T1000 (cell line): ENCODE measurements around the gene GP5.

Experiments
- DNase-seq: peaks from one replicate; lab custom pipeline; 2025; ENCODE audit warnings: mixed read lengths; lab: John Stamatoyannopoulos, UW

GP5 gene

DNA sequence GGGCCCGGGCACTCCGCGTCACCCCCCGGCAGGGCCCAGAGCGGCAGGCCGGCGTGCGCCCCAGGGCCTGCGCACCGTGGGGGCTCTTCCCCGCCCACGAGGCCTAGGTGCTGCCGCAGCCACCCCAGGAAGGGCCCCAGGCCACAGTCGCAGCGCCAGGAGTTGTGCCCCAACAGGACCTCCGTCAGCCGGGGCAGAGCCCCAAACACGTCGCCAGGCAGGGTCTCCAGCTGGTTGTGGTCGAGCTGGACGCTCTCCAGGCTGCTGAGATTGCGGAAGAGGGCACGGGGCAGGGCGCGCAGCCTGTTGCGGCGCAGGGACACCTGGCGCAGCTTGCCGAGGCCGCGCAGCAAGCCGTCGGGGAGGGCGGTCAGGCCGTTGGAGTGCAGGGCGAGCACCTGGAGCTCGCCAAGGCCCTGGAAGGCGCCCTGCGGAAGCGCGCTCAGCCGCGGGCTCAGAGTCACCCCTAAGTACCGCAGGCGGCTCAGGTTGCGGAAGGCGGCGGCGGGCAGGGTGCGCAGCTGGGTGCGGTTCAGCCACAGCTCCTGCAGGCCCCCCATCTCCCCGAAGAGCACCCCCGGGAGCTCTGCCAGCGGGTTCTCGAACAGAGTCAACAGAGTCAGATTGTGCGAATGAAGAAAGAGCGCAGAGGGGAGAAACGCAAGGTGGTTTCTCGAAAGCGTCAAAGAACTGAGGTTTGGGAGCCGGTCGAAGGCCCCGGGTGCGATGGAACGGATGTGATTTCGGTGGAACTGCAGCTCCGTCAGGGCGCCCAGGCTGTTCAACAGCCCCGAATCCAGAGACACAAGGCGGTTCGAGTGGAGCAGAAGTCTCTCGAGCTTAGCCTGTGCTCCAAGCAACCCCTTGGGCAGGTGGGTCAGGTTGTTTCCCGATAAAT is 2.0 kb downstream of the GP5 start:
- no peak for DNase-seq

DNA sequence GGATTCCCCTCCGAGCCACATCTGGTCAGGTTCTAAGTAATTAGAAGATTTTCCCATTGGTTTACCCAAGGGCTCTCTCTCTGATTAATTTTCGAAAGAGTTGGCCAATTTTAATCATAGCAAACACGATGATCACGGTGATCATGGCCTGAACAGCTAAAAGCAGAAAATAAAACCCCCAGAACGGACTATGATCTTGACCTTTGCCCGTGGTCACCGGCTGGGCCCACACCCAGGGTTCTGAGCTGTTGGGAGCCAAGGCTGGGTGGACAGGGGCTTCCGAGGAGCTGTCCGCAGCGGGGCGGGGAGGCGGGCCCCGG is 2.6 kb downstream of the GP5 start:
- no peak for DNase-seq

DNA sequence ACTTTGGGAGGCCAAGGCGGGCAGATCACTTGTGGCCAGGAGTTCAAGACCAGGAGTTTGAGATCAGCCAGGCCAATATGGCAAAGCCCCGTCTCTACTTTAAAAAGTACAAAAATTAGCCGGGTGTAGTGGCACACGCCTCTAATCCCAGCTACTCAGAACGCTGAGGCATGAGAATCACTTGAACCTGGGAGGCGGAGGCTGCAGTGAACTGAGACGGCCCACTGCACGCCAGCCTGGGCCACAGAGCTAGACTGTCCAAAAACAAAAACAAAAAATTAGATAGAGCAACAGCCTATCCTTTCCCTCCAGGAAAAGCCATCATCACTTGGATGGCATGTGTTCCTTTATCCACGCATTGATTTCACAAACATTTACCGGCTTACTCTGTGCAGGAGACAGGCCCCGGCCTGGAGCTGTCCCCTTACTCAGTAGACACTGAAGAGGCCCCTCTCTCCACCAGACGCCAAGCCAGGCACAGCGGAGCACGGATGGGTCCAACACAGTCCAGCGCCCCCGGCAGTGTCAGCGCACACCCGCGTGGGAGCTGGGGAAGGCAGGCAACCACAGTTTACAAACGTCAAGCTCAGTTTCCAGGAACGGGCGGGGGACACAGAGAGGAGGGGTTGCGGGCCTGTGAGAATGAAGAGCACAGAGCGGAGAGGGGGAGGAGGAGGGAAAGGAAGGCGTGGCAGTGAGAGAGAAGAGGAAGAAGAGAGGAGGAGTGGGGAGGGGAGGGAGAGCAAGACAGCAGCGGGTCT is 3.1 kb downstream of the GP5 start:
- DNase-seq: no peak

DNA sequence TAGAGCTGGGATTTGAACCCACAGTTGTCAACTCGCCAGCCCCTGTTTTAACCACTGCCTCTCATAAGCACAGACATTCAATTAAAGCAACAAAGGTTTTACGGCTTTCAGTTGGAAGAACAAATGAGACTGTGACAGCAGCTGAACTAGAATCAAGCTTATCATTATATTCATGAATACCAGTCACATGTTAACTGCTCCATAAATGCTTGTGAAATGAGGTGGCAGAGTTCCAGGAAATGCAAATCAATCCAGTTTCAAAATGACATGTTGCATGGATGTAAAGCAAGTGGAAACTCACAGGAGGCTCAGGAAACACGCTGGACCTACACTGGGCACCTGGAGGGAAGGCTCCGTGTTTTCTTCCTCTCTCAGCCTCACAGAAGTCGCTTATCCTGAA is 3.9 kb downstream of the GP5 start:
- DNase-seq: no peak

DNA sequence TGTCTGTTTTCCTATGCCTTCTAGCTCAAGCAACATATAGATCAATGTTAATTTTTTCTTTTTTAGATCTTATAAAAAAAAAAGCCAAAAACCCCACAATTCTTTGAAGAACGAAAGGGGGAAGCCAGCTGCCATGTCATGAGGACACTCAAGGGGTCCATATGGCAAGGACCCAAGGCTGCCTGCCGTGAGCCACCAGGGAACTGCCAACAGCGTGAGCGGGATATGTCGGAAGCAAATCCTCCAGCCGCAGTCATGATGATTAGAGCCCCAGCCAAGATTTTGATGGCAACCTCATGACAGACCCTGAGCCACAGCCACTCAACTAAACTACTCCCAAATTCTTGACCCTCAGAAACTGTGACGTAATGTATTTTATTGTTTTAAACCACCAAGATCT is 6.5 kb downstream of the GP5 start:
- DNase-seq: no peak

DNA sequence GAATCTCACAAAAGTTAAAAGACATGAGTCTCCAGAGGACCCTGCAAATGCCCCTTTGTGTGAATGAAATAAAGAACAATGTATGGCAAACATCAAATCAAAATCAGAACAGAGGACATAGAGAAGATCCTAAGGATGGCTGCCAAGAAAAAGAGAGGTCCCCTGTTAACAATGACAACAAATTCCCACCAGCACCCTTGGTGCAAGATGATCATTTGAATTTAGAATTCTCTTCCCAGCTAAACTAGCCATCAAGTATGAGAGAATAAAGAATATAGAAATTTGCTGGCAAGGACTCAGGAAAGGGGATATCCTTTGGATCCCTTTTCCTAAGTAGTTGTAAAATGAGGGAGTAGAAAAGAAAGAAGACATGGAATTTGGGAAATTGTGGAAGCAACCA is 8.2 kb downstream of the GP5 start:
- no peak for DNase-seq

DNA sequence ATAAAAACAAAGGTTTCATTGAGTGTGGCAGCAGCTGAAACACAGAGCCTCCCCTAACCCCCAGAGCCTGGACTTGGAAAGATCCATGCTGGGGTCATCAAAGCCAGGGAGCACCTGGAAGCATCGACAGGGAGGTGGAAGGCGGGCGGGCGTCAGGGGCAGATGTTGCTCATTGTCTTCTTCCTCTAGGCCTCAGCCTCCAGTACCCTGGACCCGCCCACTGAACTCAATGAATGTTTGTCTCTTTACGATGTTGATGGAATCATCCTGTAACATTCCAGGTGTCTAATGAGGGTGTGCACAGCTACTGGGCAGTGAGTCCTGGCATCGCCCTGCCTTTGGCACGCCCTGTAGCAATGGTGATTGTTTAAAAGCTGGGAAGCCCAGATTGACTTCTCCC is 9.8 kb downstream of the GP5 start:
- DNase-seq: no peak

DNA sequence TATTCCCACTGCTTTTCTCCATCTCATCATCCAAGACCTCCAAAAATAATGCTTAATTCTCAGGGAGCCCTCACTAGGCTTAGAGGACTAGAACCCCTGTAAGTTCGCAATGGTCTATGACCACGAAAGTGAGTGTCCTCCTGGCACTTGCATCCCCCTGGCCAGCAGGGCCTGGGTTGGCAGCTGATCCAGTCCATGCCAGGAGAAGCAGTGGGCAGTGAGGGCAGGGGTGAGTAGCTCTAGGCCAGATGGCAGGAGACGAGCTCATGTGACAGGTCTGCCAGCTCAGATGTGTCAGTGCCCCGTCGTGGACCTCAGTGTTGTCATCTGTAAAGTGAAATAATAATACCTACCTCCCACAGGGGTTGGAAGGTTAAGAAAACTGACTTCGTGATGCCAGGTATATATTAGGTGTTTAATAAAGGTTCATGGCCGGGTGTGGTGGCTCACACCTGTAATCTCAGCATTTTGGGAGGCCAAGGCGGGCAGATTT is 11.1 kb downstream of the GP5 start:
- DNase-seq: no peak

DNA sequence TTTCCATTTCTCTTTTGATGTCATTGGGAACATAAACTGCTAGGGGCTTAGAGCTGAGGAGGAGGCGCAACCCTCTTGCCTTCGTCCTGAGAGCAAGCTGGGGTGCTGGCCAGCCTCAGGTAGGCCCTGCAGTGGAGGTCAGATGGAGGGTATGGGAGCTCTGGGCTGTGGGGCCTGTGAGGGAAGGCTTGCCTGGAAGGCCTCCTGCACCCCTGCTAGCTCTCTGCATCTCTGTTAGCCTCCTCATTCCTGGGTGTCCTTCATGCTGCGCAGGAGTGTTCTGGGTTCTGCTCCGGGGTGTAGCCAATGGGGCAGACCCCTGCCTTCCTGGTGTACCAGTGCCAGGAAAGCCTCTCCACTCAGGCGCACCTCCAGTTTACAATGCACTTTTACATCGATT is 11.8 kb downstream of the GP5 start:
- no peak for DNase-seq

DNA sequence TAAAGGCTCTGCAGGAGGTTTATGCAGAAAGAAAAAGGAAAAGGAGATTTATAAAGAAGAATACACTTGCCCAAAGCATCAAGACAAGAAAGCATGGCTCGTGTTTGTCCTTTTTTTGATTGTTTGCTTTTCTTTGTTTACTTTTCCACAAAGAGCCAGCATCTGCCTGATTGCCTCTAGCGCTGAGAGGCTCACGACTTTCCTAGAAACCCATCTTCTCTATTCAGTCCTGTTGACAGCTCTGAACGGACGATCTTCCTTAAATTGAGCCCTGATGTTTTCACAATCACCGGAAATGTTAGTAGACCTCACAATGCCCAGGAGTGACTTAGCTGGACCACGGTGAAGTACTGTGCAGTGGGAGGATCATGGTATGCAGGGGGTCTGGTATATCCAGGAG is 12.4 kb downstream of the GP5 start:
- DNase-seq: no peak

DNA sequence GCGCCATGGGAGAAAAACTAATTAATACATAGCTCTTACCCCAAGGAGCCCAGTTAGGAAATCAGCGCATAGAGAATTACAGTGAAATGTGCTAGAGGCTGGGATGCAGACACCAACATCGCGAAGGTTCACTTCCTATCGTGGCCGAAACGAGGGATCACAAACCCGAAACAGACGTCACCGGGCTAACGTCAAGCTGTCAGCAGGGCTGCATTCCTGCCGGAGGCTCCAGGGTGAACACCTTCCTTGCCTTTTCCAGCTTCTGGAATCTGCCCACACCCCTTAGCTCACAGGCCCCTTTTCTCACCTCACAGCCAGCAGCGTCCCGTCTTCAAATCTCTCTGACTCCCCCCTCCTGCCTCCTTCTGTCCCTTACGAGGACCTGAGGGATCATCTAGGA is 13.0 kb downstream of the GP5 start:
- no peak for DNase-seq

DNA sequence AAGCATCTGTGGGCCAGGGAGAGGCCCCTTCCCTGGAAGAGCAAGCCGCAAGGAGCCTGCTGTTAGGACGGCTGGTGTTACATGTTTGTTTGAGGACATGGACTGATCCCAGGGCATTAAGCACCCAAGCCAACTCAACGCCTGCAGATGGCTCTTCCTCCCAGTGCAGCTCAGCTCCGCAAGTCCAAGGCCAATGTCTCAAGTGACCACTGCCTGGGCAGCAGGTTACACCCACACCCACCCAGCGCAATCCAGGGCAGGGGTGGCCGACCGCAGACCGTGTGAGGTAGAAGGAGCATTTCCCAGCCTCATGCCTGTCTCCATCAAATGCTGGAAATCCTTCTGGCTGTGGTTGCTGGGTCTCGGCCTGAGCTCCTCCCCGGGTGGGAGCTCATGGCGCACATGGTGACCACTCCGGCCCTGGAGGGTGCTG is 14.5 kb downstream of the GP5 start:
- no peak for DNase-seq

DNA sequence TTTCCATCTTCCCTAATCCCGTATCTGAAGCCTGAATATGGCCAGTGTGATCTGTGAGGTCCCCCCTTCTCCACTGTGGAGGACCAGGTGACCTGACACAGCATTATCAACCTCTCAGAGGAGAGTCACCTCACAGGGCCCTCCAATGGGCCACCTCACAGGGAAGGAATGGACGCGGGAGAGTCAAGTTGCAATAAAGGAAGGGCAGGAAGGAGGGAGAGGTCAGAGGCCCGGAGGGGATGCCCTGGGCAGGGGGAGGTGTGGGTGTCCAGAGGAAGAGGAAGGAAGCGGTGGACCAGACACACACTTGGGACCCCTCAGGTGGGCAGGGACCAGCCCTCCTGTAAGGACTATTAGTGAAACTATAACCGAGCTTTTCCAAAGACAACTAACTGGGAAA is 14.9 kb downstream of the GP5 start:
- no peak for DNase-seq

DNA sequence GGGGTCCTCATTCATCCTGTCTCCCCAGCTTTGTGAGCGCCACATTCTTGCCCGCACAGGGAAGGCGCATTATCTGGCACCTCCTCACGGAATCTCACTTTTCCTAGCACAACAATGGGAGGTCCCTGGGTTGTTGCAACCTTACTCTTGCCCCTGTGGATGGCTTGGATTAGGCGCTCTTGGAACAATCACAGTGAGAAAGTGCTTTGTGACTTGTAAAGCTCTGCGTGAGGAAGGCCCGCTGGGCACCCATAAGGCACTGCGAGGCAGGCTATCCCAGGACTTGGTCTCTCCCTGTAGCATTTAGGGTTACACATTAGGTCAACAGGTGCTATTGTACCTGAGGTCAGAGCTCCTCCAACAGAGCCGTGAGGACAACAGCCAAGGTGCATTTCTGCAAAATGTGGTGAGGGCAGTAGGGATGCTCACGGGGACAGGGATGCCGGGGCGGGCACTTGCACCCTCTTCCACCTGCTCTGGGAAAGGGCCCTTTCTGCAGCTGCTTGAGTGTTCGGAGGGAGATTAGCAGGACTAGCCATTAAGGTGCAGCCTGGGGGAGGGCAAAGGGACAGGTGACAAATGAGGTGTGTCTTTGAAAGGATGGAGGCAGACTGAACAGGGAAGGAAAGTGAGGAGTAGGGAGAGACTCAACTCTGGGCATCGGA is 15.7 kb downstream of the GP5 start:
- no peak for DNase-seq

DNA sequence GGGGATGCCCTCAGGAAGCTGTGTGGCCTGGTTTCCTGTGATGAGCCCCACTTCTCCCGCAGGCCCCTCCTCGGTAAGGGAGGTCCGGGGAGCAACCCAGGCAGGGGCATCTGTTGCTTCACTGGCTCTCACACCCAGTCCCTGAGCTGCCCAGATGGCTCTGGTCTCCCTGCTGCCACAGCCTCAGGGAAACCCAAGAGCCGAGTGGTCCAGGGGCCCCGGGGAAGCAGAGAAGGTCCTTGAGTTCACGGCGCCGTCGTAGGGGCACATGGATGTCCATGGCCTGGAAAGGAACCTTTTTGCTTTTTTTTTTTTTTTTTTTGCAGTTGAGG is 16.2 kb downstream of the GP5 start:
- DNase-seq: no peak

DNA sequence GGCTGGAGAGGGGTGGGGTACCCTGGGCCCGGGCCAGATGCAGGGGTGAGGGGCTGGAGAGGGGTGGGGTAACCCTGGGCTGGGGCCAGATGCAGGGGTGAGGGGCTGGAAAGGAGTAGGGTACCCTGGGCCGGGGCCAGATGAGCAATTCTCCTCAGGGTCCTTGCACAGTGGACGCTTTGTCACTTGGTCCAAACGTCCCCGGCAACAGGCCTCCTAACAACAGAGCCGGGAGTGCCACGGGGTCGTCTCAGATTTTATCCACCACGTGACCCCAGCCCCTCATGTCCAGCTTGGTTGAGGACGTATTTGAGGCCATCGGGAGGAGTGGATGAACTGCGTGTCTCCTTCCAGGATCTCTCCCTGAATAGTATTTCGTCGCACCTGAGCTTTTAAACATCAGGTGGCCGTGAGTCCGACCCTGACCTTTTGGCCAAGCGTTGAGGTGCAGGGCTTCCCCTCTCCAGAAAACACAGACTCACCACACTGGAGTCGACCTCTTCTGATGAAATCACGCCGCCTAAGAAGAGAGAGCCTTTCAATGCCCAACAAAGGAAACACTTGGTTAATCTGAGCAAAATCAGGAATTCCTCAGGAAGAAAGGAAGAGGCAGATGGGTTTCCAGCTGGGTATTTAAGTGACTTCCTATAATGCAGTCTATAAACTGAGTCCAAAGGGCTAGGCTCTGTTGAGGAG is 16.7 kb downstream of the GP5 start:
- DNase-seq: no peak

DNA sequence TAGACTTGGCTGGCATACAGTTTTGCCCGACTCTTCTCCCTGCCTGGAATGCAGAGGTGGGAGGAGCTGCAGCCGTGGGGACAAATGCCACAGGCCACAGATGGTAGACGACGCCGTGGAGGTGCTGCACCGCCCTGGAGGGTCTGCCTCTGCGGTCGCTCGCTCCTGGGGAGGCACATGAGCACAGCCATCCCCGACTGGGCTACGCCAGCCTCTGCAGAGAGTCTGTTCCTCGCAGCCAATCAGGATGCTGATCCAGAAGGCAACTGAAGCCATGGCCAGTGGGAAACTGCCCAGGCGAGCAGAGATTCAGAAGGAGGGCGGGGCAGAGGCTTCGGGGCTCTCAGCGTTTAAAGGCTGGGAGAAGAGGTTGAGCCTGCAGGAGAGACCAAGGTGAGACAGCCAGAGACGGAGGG is 17.6 kb downstream of the GP5 start:
- DNase-seq: no peak

DNA sequence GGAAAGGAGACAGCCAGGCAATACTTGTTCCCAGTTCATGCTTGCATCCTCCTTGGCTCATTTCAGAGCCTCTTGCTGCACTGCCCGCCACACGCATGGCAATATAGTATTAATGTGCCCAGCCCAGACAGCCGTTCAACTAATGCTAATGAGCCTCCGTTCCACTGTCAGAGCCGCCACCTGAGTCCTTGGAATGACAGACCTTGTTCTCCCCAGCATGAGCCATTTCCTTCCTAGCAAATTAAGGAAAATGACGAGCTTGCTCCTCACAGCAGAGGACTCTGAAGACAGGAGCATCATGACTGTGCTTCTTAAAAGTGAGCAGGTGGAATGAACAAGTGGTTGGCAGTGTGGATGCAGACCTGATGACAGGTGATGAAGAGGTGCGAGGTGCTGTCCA is 18.7 kb downstream of the GP5 start:
- DNase-seq: no peak

DNA sequence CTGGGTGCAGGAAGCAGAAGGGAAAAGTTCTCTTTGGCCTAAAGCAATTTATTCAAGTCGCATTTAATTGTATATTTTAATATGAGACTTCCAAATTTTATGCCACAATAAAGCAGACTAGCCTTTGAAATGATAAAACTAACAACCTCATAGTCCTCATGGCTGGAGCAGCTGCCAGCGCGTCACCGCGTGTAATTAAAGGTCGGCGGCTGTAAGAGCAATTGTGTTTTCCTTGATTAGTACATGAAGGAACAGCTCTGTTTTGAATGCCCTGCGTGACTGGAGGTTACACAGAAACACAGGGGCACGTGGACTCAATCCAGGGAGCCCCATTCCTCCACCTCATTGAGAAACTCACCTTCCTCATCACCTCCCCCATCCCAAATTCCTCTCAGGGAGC is 19.4 kb downstream of the GP5 start:
- no peak for DNase-seq

DNA sequence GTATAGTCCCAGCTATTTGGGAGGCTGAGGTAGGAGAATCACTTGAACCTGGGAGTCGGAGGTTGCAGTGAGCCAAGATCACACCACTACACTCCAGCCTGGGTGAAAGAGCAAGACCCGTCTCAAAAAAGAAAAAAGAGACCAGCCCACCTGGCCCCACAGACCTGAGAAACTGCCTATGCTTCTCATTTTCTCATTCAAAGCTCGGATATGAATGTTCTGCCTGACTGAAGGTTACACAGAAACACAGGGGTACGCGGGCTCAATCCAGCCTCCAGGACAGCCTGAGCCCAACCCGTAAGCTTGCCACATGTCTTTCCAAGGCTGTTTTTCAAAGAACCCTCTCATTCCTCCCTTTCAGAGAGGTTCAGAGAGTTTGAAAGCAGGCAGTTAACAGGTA is 19.8 kb downstream of the GP5 start:
- DNase-seq: no peak

DNA sequence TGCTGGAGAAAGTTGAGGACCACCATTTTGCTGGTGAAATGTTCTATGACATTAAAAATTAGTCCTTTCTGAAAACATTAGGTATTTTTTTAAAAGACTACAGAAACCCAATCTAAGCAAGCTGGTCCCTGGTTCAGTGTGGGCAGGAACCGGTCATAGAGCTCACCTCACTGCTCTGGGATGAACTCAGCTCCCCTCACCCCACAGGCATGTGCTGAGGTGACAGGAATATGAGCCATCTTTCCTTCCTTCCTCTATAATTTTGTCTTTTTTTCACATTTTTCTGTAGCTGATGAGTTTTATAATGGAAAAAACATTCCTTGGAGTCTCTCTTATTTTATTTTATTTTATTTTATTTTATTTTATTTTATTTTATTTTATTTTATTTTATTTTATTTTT is 21.4 kb downstream of the GP5 start:
- DNase-seq: no peak

DNA sequence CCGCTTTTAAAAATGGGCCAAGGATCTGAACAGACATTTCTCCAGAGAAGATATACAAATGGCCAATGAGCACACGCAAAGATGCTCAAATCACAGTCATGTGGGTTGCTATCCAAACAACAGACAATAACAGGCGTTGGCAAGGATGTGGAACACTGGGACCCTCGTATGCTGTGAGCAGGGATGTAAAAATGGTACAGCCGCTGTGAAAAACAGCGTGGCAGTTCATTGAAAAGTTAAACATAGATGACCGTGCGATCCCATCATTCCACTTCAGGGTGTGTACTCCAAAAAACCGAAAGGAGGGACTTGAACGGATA is 22.9 kb downstream of the GP5 start:
- no peak for DNase-seq
